GM18873 (cell line): Measurements from ENCODE around the gene MCTP2.

Experiments used
- ATAC-seq: cut with Tn5 transposase; IDR thresholded peaks from one replicate; pipeline ENCODE4 v1.9.1; 2021; ENCODE audit warnings: mild to moderate bottlenecking, moderate library complexity, moderate number of reproducible peaks; ENCODE audit not compliant: unreplicated experiment, low FRiP score

The MCTP2 gene

GRCh38 chr15:94293411-94294402 lies 62.3 kb downstream of the MCTP2 start:
- no peak for ATAC-seq

GRCh38 chr15:94294556-94294955 lies 63.2 kb downstream of the MCTP2 start:
- ATAC-seq: no peak

- ATAC-seq: no peak
Observed at GRCh38 chr15:94295275-94295674, 63.9 kb downstream of the MCTP2 start.

DNA sequence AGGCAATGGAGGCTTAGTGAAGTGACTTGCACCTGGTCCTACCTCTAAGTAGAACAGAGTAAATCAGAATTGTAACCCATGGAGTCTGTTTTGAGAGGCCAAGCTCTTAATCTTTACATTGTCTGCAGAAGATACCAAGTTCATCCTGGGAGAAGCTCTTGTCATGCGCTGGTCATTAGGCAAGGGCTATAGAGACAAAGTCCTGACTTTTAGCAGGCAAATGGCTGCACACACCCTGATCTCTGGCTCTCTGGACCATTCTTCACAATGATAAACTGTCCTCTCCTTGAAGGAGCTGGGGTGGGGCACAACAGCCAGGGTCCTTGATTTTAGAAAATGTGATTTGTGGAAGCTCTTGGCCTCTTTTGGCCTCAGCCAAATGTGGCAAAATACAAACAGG lies 65.4 kb downstream of the MCTP2 start:
- no peak for ATAC-seq

GRCh38 chr15:94297558-94297957 lies 66.2 kb downstream of the MCTP2 start:
- ATAC-seq: peak; percentile 84

- no peak for ATAC-seq
Observed at GRCh38 chr15:94298364-94298763, 67.0 kb downstream of the MCTP2 start.

DNA sequence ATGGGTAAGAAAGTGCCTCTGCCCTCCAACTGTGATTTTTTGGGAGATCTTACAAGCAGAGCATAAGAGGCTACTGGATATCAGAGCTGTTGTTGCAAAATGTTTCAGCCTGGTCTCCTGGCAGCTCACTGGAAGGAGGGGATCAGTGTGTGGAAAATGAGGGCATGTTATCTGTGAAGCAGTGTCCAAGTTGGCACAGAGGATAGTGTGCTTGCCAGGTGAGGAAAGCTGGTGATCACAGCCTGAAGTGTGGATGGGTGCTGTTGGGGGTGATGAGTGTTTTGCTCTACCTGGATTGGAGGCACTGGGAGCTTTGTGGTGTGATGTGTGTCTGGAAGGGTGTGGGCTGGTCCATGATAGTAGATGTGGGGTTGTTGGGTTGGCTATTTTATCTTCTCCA lies 69.3 kb downstream of the MCTP2 start:
- no peak for ATAC-seq

DNA sequence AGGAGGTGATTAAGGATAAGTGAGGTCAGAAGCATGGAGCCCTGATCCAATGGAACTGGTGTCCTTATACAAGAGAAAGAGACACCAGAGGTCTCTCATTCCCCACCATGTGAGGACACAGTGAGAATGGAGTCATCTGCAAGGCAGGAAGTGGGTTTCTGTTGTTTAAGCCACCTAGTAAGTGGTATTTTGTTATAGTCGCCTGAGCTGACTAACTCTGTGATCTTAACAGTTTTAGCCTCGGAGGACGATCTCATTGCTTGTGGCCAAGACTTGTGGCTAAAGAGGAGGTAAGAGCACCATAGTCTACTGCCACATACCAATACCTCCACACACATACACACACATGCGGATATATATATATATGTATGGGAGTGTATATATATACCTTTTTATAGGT lies 73.8 kb downstream of the MCTP2 start:
- peak; percentile 64 for ATAC-seq

- peak; percentile 74 for ATAC-seq
Observed at GRCh38 chr15:94306700-94307650, 75.6 kb downstream of the MCTP2 start.

- no peak for ATAC-seq
Observed at GRCh38 chr15:94312946-94313345, 81.6 kb downstream of the MCTP2 start.

GRCh38 chr15:94314639-94315038 lies 83.3 kb downstream of the MCTP2 start:
- no peak for ATAC-seq

GRCh38 chr15:94317211-94317610 lies 85.8 kb downstream of the MCTP2 start:
- ATAC-seq: no peak

DNA sequence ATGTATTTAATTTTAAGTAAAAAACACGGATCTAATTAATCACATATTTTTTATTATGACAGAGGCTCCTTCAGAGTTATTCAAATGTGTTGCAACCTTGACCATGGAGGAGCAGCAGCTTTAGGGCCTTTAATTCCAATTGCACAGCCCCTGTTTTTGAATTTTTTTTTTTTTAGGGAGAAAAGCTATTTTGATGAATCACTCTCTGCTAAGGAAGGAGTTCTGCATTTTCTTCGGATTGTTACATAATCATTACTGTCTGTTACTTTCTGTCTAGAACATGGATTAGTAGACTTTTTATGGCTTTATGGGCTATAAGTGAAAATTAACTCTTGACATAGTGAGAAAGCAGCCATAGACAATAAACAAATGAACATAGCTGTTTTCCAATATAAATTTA lies 90.8 kb downstream of the MCTP2 start:
- no peak for ATAC-seq

- no peak for ATAC-seq
Observed at GRCh38 chr15:94323076-94323475, 91.7 kb downstream of the MCTP2 start.

DNA sequence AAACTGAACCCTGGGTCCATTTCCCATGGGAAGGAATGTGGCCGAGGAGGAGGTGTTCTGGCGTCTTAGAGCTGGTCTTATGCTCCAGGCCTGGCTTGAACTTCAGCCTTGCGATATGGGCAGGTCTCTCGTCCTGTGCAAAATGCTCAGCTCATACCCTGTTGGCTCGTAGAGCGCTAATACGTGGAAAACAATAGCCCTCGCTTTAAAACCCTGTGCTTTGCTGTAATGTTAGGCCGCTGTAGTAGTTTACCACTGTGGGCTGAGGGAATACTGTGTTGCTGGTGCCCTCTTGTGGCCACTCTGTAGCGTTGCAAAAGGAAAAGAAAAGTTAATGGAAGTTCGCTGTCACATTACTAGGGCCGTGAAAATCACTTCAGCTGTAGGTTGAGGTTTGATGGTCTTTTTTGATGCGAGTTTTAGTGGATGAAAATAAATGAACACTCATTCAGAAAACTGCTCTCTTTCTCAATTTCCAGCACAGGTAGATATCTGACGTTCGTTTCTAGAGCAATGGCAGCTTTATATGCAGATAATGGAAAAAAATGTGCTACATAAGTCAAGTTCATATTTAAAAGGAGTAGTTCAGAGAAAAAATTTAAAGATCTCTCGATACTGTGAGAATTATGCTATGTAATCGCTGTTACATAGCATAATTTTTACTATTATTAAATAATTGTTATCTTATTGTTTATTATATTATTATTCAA lies 92.9 kb downstream of the MCTP2 start:
- peak; percentile 83 for ATAC-seq

DNA sequence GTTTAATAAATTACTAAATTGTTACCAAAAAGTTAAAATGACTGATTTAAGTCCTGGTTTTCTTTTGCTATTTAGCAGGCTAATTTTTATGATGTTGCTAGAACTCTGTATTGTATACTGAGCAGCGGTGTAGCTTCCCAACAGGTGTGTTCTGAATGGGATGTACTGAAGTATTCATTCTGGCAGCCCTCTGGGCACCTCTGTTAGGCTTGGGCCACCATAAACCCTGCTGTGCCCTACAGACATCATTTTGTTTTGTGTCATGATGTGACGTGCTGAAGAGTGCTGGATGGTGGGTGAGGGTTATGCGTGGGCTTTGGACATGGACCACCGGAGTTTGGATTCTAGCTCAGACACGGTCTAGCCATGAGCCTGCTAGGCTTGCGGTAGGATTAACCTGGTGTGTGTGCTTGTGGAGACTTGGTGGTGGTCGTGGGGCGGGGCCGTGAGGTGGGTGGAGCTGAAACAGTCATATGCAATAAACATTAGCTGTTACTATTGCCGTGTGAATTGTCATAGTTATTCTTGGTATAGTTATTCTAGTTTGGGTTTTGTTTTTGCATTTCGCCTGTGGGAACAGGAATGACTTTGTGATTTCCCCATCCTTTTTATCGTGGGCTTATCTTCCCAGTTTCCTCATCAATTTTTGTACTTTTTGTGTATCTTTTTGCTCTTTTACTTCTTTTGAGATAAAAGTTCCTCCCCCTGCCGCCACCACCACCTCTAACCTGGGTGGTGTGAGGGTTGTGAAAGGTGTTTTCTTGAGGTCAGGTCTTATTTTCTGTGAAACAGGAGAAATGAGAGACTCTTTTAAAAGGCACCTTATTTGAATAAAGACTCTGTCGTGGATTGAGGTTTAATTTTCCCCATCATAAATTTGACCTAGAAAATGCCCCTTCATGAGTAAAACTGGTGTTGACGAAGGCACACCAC lies 93.7 kb downstream of the MCTP2 start:
- no peak for ATAC-seq

- ATAC-seq: no peak
Observed at GRCh38 chr15:94327356-94327936, 96.1 kb downstream of the MCTP2 start.

GRCh38 chr15:94331731-94332130 lies 100.4 kb downstream of the MCTP2 start:
- ATAC-seq: no peak

DNA sequence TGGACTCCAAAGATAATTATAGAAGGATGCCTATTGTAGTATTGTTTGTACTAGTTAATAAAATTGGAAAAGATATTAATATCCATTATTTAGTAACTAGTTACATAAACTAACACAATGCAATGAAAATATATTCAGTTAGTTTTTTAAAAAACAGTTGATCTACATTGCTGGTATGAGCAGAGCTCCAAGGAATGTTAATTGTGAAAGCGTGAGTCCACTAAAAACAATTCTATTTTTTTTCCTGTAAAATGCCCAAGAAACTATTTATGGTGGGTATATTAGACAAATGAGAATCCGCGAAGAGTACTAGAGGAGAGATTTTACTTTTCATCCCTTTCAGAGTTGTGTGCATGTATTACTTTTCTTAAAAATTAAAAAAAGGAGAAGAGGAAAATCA lies 104.3 kb downstream of the MCTP2 start:
- no peak for ATAC-seq
